Measurements from ENCODE around the gene CCL18.
"Not testable (repeated sequence)": the region's sequence is repeated elsewhere in the genome, so short reads cannot be mapped to it uniquely, and the experiment has no call there.

CCL18 gene

GRCh38 chr17:36092715-36093114 lies 28.6 kb downstream of the CCL18 start:
- not testable (repeated sequence) for H3K27me3 ChIP-seq (ENCODE audit: control insufficient read depth, insufficient read depth, low read length); H3K27ac ChIP-seq (ENCODE audit: low read depth, low read length); H3K4me3 ChIP-seq (ENCODE audit: low read length); H3K36me3 ChIP-seq (ENCODE audit: control insufficient read depth, insufficient read depth, low read length); H3K9ac ChIP-seq (ENCODE audit: low read length); H3K4me1 ChIP-seq (ENCODE audit: control insufficient read depth, insufficient read depth, low read length)

- Histone ChIP-seq H3K27me3 (ENCODE audit: control insufficient read depth, insufficient read depth, low read length) (no peaks in the 10 kb centered on the region), H3K4me1 (ENCODE audit: control insufficient read depth, insufficient read depth, low read length) (no peaks in the 10 kb centered on the region), H3K9ac (ENCODE audit: low read length) (no peak overlapping the region), H3K27ac (ENCODE audit: low read depth, low read length) (no peak overlapping the region), H3K36me3 (ENCODE audit: control insufficient read depth, insufficient read depth, low read length) (no peaks in the 10 kb centered on the region), H3K4me3 (ENCODE audit: low read length) (no peak overlapping the region)
Observed at GRCh38 chr17:36094232-36094631, 30.2 kb downstream of the CCL18 start.

- no peak overlapping the region for H3K9ac ChIP-seq (ENCODE audit: low read length)
- H3K4me1 ChIP-seq (ENCODE audit: control insufficient read depth, insufficient read depth, low read length) = no peaks in the 10 kb centered on the region
- no peaks in the 10 kb centered on the region for H3K36me3 ChIP-seq (ENCODE audit: control insufficient read depth, insufficient read depth, low read length)
- H3K4me3 ChIP-seq (ENCODE audit: low read length) = no peak overlapping the region
- no peaks in the 10 kb centered on the region for H3K27me3 ChIP-seq (ENCODE audit: control insufficient read depth, insufficient read depth, low read length)
- no peak overlapping the region for H3K27ac ChIP-seq (ENCODE audit: low read depth, low read length)
Observed at GRCh38 chr17:36094746-36095145, 30.7 kb downstream of the CCL18 start.

- no peak overlapping the region for H3K4me3 ChIP-seq (ENCODE audit: low read length)
- no peak overlapping the region for H3K9ac ChIP-seq (ENCODE audit: low read length)
- H3K27ac ChIP-seq (ENCODE audit: low read depth, low read length) = no peak overlapping the region
- H3K36me3 ChIP-seq (ENCODE audit: control insufficient read depth, insufficient read depth, low read length) = no peaks in the 10 kb centered on the region
- H3K4me1 ChIP-seq (ENCODE audit: control insufficient read depth, insufficient read depth, low read length) = no peaks in the 10 kb centered on the region
- no peaks in the 10 kb centered on the region for H3K27me3 ChIP-seq (ENCODE audit: control insufficient read depth, insufficient read depth, low read length)
Observed at GRCh38 chr17:36095992-36096391, 31.9 kb downstream of the CCL18 start.

- not testable (repeated sequence) for H3K9ac ChIP-seq (ENCODE audit: low read length); H3K4me3 ChIP-seq (ENCODE audit: low read length); H3K36me3 ChIP-seq (ENCODE audit: control insufficient read depth, insufficient read depth, low read length); H3K4me1 ChIP-seq (ENCODE audit: control insufficient read depth, insufficient read depth, low read length); H3K27me3 ChIP-seq (ENCODE audit: control insufficient read depth, insufficient read depth, low read length); H3K27ac ChIP-seq (ENCODE audit: low read depth, low read length)
Observed at GRCh38 chr17:36099004-36099403, 34.9 kb downstream of the CCL18 start.

GRCh38 chr17:36103401-36103975 lies 39.4 kb downstream of the CCL18 start, which contains the start of gene CCL4:
CCL4 (plus strand) TSS chr17:36103827; CDS start chr17:36103906, 79 bp downstream.
- H3K4me3 ChIP-seq (ENCODE audit: low read length); H3K27ac ChIP-seq (ENCODE audit: low read depth, low read length); H3K4me1 ChIP-seq (ENCODE audit: control insufficient read depth, insufficient read depth, low read length): not testable (repeated sequence)

GRCh38 chr17:36104246-36104645 lies 40.2 kb downstream of the CCL18 start:
- not testable (repeated sequence) for H3K27ac ChIP-seq (ENCODE audit: low read depth, low read length); H3K36me3 ChIP-seq (ENCODE audit: control insufficient read depth, insufficient read depth, low read length); H3K4me1 ChIP-seq (ENCODE audit: control insufficient read depth, insufficient read depth, low read length); H3K27me3 ChIP-seq (ENCODE audit: control insufficient read depth, insufficient read depth, low read length); H3K9ac ChIP-seq (ENCODE audit: low read length); H3K4me3 ChIP-seq (ENCODE audit: low read length)

More at GRCh38 chr17:36103401-36103975, 39.4 kb downstream of the CCL18 start, which contains the start of gene CCL4:
- H3K9ac ChIP-seq (ENCODE audit: low read length); H3K36me3 ChIP-seq (ENCODE audit: control insufficient read depth, insufficient read depth, low read length); H3K27me3 ChIP-seq (ENCODE audit: control insufficient read depth, insufficient read depth, low read length): not testable (repeated sequence)

- Histone ChIP-seq H3K36me3 (ENCODE audit: control insufficient read depth, insufficient read depth, low read length) (no peaks in the 10 kb centered on the region), H3K27me3 (ENCODE audit: control insufficient read depth, insufficient read depth, low read length) (no peaks in the 10 kb centered on the region), H3K27ac (ENCODE audit: low read depth, low read length) (no peak overlapping the region), H3K4me1 (ENCODE audit: control insufficient read depth, insufficient read depth, low read length) (no peaks in the 10 kb centered on the region), H3K4me3 (ENCODE audit: low read length) (no peak overlapping the region), H3K9ac (ENCODE audit: low read length) (no peak overlapping the region)
Observed at GRCh38 chr17:36104701-36105181, 40.7 kb downstream of the CCL18 start.

- Histone ChIP-seq H3K9ac (ENCODE audit: low read length) (no peak overlapping the region), H3K4me1 (ENCODE audit: control insufficient read depth, insufficient read depth, low read length) (no peaks in the 10 kb centered on the region), H3K27ac (ENCODE audit: low read depth, low read length) (no peak overlapping the region), H3K27me3 (ENCODE audit: control insufficient read depth, insufficient read depth, low read length) (no peaks in the 10 kb centered on the region), H3K36me3 (ENCODE audit: control insufficient read depth, insufficient read depth, low read length) (no peaks in the 10 kb centered on the region), H3K4me3 (ENCODE audit: low read length) (no peak overlapping the region)
Observed at GRCh38 chr17:36105781-36106492, 41.9 kb downstream of the CCL18 start.

- H3K9ac ChIP-seq (ENCODE audit: low read length) = no peak overlapping the region
- no peaks in the 10 kb centered on the region for H3K4me1 ChIP-seq (ENCODE audit: control insufficient read depth, insufficient read depth, low read length)
- no peak overlapping the region for H3K4me3 ChIP-seq (ENCODE audit: low read length)
- no peak overlapping the region for H3K27ac ChIP-seq (ENCODE audit: low read depth, low read length)
- H3K27me3 ChIP-seq (ENCODE audit: control insufficient read depth, insufficient read depth, low read length) = no peaks in the 10 kb centered on the region
- H3K36me3 ChIP-seq (ENCODE audit: control insufficient read depth, insufficient read depth, low read length) = no peaks in the 10 kb centered on the region
Observed at GRCh38 chr17:36106493-36106835, 42.4 kb downstream of the CCL18 start.

- Histone ChIP-seq H3K4me1 (ENCODE audit: control insufficient read depth, insufficient read depth, low read length) (no peaks in the 10 kb centered on the region), H3K36me3 (ENCODE audit: control insufficient read depth, insufficient read depth, low read length) (no peaks in the 10 kb centered on the region)
Observed at GRCh38 chr17:36107660-36108059, 43.6 kb downstream of the CCL18 start.

GRCh38 chr17:36108265-36108664 lies 44.2 kb downstream of the CCL18 start:
- H3K9ac ChIP-seq (ENCODE audit: low read length); H3K27me3 ChIP-seq (ENCODE audit: control insufficient read depth, insufficient read depth, low read length); H3K4me3 ChIP-seq (ENCODE audit: low read length); H3K36me3 ChIP-seq (ENCODE audit: control insufficient read depth, insufficient read depth, low read length); H3K4me1 ChIP-seq (ENCODE audit: control insufficient read depth, insufficient read depth, low read length); H3K27ac ChIP-seq (ENCODE audit: low read depth, low read length): not testable (repeated sequence)

More at GRCh38 chr17:36107660-36108059, 43.6 kb downstream of the CCL18 start:
- Histone ChIP-seq H3K9ac (ENCODE audit: low read length) (no peak overlapping the region), H3K4me3 (ENCODE audit: low read length) (no peak overlapping the region), H3K27me3 (ENCODE audit: control insufficient read depth, insufficient read depth, low read length) (no peaks in the 10 kb centered on the region), H3K27ac (ENCODE audit: low read depth, low read length) (no peak overlapping the region)

- no peaks in the 10 kb centered on the region for H3K36me3 ChIP-seq (ENCODE audit: control insufficient read depth, insufficient read depth, low read length)
- H3K9ac ChIP-seq (ENCODE audit: low read length) = no peak overlapping the region
- H3K4me1 ChIP-seq (ENCODE audit: control insufficient read depth, insufficient read depth, low read length) = no peaks in the 10 kb centered on the region
- no peaks in the 10 kb centered on the region for H3K27me3 ChIP-seq (ENCODE audit: control insufficient read depth, insufficient read depth, low read length)
- no peak overlapping the region for H3K4me3 ChIP-seq (ENCODE audit: low read length)
- no peak overlapping the region for H3K27ac ChIP-seq (ENCODE audit: low read depth, low read length)
Observed at GRCh38 chr17:36111068-36111490, 47.0 kb downstream of the CCL18 start.
